ENCODE data around the gene CTSH. TPM values are rescaled to one million over a fixed set of nuclear protein-coding genes. Genes with fewer than 3 reads are reported as not detected.
A peak's percentile ranks its signal among the peaks of the same experiment; 100 is the strongest.

Gene CTSH
- total RNA-seq, 2 experiments from 2014 or later, result 11.1 to 11.4 TPM

- no peak for ATAC-seq (ENCODE audit: poor library complexity)
- POLR2A ChIA-PET, result no interaction called here
- Mint-ChIP-seq H3K27ac (no peak overlapping the region), H3K4me1 (ENCODE audit: low read depth) (peaks cover 10% of the 10 kb centered on the region), H3K36me3 (ENCODE audit: low read depth) (no peaks in the 10 kb centered on the region), H3K4me3 (no peak overlapping the region), H3K9me3 (no peaks in the 10 kb centered on the region), H3K27me3 (peaks cover 7% of the 10 kb centered on the region)
- intact Hi-C loops (cut with DNase I, micrococcal nuclease), result no loop called here
- peaks cover 4% of the 10 kb centered on the region for H3K36me3 ChIP-seq (ENCODE audit: insufficient read depth, low read length)
- DNase-seq, result peak in 1 of 14 experiments; percentile 20
- CTCF ChIA-PET, result no interaction called here
- H3K4me3 ChIP-seq (ENCODE audit: low read length), result no peak overlapping the region
- peaks cover 9% of the 10 kb centered on the region for H3K4me1 ChIP-seq (ENCODE audit: insufficient read depth, low read length)
- no peak overlapping the region for H3K27ac ChIP-seq (ENCODE audit: low read depth in 1 of 2, low read length in 2 of 2)
- H3K27me3 ChIP-seq (ENCODE audit: control insufficient read depth in 1 of 2, insufficient read depth in 2 of 2, low read length in 2 of 2), result no peaks in the 10 kb centered on the region
- H3K9me3 ChIP-seq (ENCODE audit: control insufficient read depth in 1 of 2, insufficient read depth in 1 of 2, low read length in 2 of 2), result no peaks in the 10 kb centered on the region
- no peak for TF ChIP-seq CTCF (IDR thresholded peaks at IDR 0.05)
Measured at GRCh38 chr15:78933187-78933822, 11.5 kb downstream of the CTSH start.

- peaks cover 8% of the 10 kb centered on the region for H3K36me3 ChIP-seq (ENCODE audit: insufficient read depth, low read length)
Measured at GRCh38 chr15:78932258-78932808, 12.5 kb downstream of the CTSH start.

GRCh38 chr15:78931439-78932257 lies 13.2 kb downstream of the CTSH start:
- H3K36me3 Mint-ChIP-seq (ENCODE audit: low read depth), result peaks cover 5% of the 10 kb centered on the region
- H3K4me3 Mint-ChIP-seq, result no peak overlapping the region
- H3K4me1 ChIP-seq (ENCODE audit: insufficient read depth, low read length), result no peaks in the 10 kb centered on the region
- intact Hi-C loops (cut with DNase I, micrococcal nuclease), result no loop called here
- no peak for TF ChIP-seq CTCF (IDR thresholded peaks at IDR 0.05)
- H3K9me3 ChIP-seq (ENCODE audit: control insufficient read depth in 1 of 2, insufficient read depth in 1 of 2, low read length in 2 of 2), result no peaks in the 10 kb centered on the region
- no peak overlapping the region for H3K27ac Mint-ChIP-seq
- H3K4me3 ChIP-seq (ENCODE audit: low read length), result no peak overlapping the region
- H3K27me3 ChIP-seq (ENCODE audit: control insufficient read depth in 1 of 2, insufficient read depth in 2 of 2, low read length in 2 of 2), result no peaks in the 10 kb centered on the region
- H3K4me1 Mint-ChIP-seq (ENCODE audit: low read depth), result no peaks in the 10 kb centered on the region
- POLR2A ChIA-PET, result interaction anchor here (0.5 kb wide), 1 partner anchor 469 kb away, joined by 3 read pairs; no protein-coding TSS in a partner anchor
- no peaks in the 10 kb centered on the region for H3K9me3 Mint-ChIP-seq
- H3K27ac ChIP-seq (ENCODE audit: low read depth in 1 of 2, low read length in 2 of 2), result no peak overlapping the region
- CTCF ChIA-PET, result no interaction called here
- ATAC-seq (ENCODE audit: poor library complexity) (no peak), DNase-seq (peak in 1 of 14 experiments; percentile 17)
- no peaks in the 10 kb centered on the region for H3K27me3 Mint-ChIP-seq
- H3K36me3 ChIP-seq (ENCODE audit: insufficient read depth, low read length), result peaks cover 14% of the 10 kb centered on the region

More at GRCh38 chr15:78932258-78932808, 12.5 kb downstream of the CTSH start:
- intact Hi-C loops (cut with DNase I, micrococcal nuclease), result no loop called here
- no peak for TF ChIP-seq CTCF (IDR thresholded peaks at IDR 0.05)
- Mint-ChIP-seq H3K9me3 (no peaks in the 10 kb centered on the region), H3K27ac (no peak overlapping the region), H3K4me3 (no peak overlapping the region), H3K36me3 (ENCODE audit: low read depth) (no peaks in the 10 kb centered on the region), H3K27me3 (peaks cover 1% of the 10 kb centered on the region), H3K4me1 (ENCODE audit: low read depth) (peaks cover 2% of the 10 kb centered on the region)
- H3K9me3 ChIP-seq (ENCODE audit: control insufficient read depth in 1 of 2, insufficient read depth in 1 of 2, low read length in 2 of 2), result no peaks in the 10 kb centered on the region
- ATAC-seq (ENCODE audit: poor library complexity) (no peak), DNase-seq (no peak)
- ChIA-PET POLR2A (no interaction called here), CTCF (no interaction called here)
- H3K4me1 ChIP-seq (ENCODE audit: insufficient read depth, low read length), result peaks cover 6% of the 10 kb centered on the region
- H3K4me3 ChIP-seq (ENCODE audit: low read length), result no peak overlapping the region
- no peak overlapping the region for H3K27ac ChIP-seq (ENCODE audit: low read depth in 1 of 2, low read length in 2 of 2)
- no peaks in the 10 kb centered on the region for H3K27me3 ChIP-seq (ENCODE audit: control insufficient read depth in 1 of 2, insufficient read depth in 2 of 2, low read length in 2 of 2)

All from CD4-positive, alpha-beta T cell (primary cell).